ENCODE measurements around the gene PLEKHA3. TPM values are rescaled to one million over a fixed set of nuclear protein-coding genes. Genes with fewer than 3 reads are reported as not detected.

PLEKHA3 gene
- total and polyA plus RNA-seq, 9 of the 15 experiments (the other 6 are each of a cell fraction or from before 2014, with no cell fraction given), result 2.3 to 23.4 (median 10.5) TPM

DNA sequence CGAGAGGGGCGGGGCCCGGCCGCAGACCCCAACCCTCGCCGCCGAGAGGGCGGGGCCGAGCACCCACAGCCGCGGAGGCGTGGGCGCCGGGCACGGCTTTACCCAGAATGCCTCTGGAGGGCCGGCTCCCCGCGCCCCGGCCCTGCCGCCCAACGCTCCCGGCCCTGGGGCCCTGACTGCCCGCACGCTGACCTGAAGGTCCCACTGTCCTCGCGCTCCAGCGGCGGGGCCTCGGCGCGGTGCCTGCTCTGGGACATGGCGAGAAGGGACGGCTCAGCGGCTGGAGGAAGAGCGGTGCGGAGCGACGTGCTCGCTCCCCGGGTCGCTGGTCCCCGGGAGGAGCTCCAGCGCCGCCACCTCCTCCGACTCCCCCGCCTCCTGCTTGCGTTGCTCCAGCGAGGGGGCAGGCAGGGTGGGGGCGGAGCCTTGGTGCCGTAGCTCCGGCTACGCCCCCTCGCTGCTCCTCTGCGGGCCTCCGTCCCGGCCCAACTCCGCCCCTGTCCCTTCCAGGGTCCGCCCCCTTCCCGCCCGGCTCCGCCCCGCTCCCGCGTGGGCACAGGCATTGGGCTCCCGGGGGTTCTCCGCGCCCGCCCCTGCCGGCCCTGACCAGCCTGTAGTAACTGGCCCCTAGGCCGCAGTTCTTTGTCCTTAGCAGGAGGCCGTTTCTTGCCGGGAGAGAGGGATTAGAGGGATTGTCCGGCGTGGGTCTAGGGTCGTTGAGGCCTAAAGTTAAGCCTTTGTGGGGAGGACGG lies 29.3 kb upstream of the PLEKHA3 start, which contains the start of the genes PJVK and PRKRA (continued):
- peak; percentile 88 for TF ChIP-seq CTBP1 (IDR thresholded peaks at IDR 0.05; ENCODE audit: borderline replicate concordance)
- TF ChIP-seq ZNF282 (CRISPR knock-in tag; IDR thresholded peaks at IDR 0.05), result no peak
- TF ChIP-seq, protein P1, sequence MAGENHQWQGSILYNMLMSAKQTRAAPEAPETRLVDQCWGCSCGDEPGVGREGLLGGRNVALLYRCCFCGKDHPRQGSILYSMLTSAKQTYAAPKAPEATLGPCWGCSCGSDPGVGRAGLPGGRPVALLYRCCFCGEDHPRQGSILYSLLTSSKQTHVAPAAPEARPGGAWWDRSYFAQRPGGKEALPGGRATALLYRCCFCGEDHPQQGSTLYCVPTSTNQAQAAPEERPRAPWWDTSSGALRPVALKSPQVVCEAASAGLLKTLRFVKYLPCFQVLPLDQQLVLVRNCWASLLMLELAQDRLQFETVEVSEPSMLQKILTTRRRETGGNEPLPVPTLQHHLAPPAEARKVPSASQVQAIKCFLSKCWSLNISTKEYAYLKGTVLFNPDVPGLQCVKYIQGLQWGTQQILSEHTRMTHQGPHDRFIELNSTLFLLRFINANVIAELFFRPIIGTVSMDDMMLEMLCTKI (IDR thresholded peaks at IDR 0.05; ENCODE audit: partially characterized antibody), result no peak
- peak in 1 of 2 experiments; percentile 44; a peak in 2 of 4 replicates for TF ChIP-seq FOXK2 (conservative IDR thresholded peaks at IDR 0.05 in 1 of 2, IDR thresholded peaks at IDR 0.05 in 1 of 2; ENCODE audit: low read depth in 2 of 2)
- no peak for TF ChIP-seq ILK (tag; IDR thresholded peaks at IDR 0.05; ENCODE audit: borderline replicate concordance, low read depth)
- TF ChIP-seq SMARCA4 (IDR thresholded peaks at IDR 0.05), result no peak
- no peak for TF ChIP-seq SIX5 (IDR thresholded peaks at IDR 0.05; ENCODE audit: borderline replicate concordance in 1 of 2, insufficient read depth in 1 of 2, low read depth in 1 of 2, low read length in 2 of 2)
- TF ChIP-seq, protein P2, sequence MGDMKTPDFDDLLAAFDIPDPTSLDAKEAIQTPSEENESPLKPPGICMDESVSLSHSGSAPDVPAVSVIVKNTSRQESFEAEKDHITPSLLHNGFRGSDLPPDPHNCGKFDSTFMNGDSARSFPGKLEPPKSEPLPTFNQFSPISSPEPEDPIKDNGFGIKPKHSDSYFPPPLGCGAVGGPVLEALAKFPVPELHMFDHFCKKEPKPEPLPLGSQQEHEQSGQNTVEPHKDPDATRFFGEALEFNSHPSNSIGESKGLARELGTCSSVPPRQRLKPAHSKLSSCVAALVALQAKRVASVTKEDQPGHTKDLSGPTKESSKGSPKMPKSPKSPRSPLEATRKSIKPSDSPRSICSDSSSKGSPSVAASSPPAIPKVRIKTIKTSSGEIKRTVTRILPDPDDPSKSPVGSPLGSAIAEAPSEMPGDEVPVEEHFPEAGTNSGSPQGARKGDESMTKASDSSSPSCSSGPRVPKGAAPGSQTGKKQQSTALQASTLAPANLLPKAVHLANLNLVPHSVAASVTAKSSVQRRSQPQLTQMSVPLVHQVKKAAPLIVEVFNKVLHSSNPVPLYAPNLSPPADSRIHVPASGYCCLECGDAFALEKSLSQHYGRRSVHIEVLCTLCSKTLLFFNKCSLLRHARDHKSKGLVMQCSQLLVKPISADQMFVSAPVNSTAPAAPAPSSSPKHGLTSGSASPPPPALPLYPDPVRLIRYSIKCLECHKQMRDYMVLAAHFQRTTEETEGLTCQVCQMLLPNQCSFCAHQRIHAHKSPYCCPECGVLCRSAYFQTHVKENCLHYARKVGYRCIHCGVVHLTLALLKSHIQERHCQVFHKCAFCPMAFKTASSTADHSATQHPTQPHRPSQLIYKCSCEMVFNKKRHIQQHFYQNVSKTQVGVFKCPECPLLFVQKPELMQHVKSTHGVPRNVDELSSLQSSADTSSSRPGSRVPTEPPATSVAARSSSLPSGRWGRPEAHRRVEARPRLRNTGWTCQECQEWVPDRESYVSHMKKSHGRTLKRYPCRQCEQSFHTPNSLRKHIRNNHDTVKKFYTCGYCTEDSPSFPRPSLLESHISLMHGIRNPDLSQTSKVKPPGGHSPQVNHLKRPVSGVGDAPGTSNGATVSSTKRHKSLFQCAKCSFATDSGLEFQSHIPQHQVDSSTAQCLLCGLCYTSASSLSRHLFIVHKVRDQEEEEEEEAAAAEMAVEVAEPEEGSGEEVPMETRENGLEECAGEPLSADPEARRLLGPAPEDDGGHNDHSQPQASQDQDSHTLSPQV (IDR thresholded peaks at IDR 0.05), result peak; percentile 23
- TF ChIP-seq NR1H2 (CRISPR knock-in tag; IDR thresholded peaks at IDR 0.05), result peak; percentile 56; the same call in 1 of the 2 replicates
- TF ChIP-seq POLR3G (IDR thresholded peaks at IDR 0.05; ENCODE audit: extremely low read depth, insufficient read length, insufficient replicate concordance), result no peak
- no peak for TF ChIP-seq SMARCB1 (IDR thresholded peaks at IDR 0.05; ENCODE audit: insufficient read length, low read depth)
- 0 out of 2 replicates have a peak, but pooled peaks have one; percentile 39 for TF ChIP-seq ZEB2 (IDR thresholded peaks at IDR 0.05)
- no peak for TF ChIP-seq RFX1 (IDR thresholded peaks at IDR 0.05)
- no peak; the same call in 1 of the 2 replicates for TF ChIP-seq C11orf30 (IDR thresholded peaks at IDR 0.05; ENCODE audit: low read depth)
- TF ChIP-seq ZNF41 (CRISPR knock-in tag; conservative IDR thresholded peaks at IDR 0.05), result no peak
- TF ChIP-seq, protein P3, sequence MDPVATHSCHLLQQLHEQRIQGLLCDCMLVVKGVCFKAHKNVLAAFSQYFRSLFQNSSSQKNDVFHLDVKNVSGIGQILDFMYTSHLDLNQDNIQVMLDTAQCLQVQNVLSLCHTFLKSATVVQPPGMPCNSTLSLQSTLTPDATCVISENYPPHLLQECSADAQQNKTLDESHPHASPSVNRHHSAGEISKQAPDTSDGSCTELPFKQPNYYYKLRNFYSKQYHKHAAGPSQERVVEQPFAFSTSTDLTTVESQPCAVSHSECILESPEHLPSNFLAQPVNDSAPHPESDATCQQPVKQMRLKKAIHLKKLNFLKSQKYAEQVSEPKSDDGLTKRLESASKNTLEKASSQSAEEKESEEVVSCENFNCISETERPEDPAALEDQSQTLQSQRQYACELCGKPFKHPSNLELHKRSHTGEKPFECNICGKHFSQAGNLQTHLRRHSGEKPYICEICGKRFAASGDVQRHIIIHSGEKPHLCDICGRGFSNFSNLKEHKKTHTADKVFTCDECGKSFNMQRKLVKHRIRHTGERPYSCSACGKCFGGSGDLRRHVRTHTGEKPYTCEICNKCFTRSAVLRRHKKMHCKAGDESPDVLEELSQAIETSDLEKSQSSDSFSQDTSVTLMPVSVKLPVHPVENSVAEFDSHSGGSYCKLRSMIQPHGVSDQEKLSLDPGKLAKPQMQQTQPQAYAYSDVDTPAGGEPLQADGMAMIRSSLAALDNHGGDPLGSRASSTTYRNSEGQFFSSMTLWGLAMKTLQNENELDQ (CRISPR knock-in tag; IDR thresholded peaks at IDR 0.05; ENCODE audit: borderline replicate concordance), result 0 out of 2 replicates have a peak, but pooled peaks have one; percentile 59
- peak; percentile 68; the same call in 1 of the 2 replicates for TF ChIP-seq MYNN (IDR thresholded peaks at IDR 0.05)
- TF ChIP-seq MYNN (CRISPR knock-in tag; IDR thresholded peaks at IDR 0.05), result no peak
- no peak for TF ChIP-seq KLF10 (CRISPR knock-in tag; IDR thresholded peaks at IDR 0.05)
- TF ChIP-seq PYGO2 (tag; IDR thresholded peaks at IDR 0.05), result no peak
